MCF 10A (cell line): Measurements from ENCODE around the gene HHIPL1. TPM values are rescaled to one million over a fixed set of nuclear protein-coding genes. Genes with fewer than 3 reads are reported as not detected.

Experiments
- BruUV-seq: library from RNA; stranded (reverse); fragments of 400-500 nt; replicated peaks from 2 replicates; lab custom pipeline; 2021; lab: Mats Ljungman, UMichigan
- CTCF ChIA-PET: fragments of 300-600 bp; sonication (Branson Sonifier 250); formaldehyde crosslinking; extraction: SDS; loops from one replicate; lab custom pipeline; 2021; ENCODE audit warnings: antibody characterized with exemption, inconsistent platforms; lab: Yijun Ruan, JAX
- POLR2A ChIA-PET: fragments of 300-600, 350-650 bp; sonication (Branson Sonifier 250); formaldehyde crosslinking; extraction: SDS; loops from one replicate; lab custom pipeline; 2020; ENCODE audit warnings: antibody characterized with exemption, inconsistent platforms; lab: Yijun Ruan, JAX
- DNase-seq: peaks from one replicate; pipeline ENCODE4 v3.0.0-alpha.2; 2018; ENCODE audit not compliant: unreplicated experiment
- H3K27ac Mint-ChIP-seq: one replicate; pipeline ENCODE4 v1.8.0; 2022; ENCODE audit warnings: mild to moderate bottlenecking, low read depth, mixed read lengths; ENCODE audit not compliant: unreplicated experiment
- H3K27me3 Mint-ChIP-seq: one replicate; pipeline ENCODE4 v1.8.0; 2022; ENCODE audit warnings: mixed read lengths; ENCODE audit not compliant: insufficient read depth, unreplicated experiment
- H3K36me3 Mint-ChIP-seq: one replicate; pipeline ENCODE4 v1.8.0; 2022; ENCODE audit warnings: mild to moderate bottlenecking, moderate library complexity, mixed read lengths; ENCODE audit not compliant: insufficient read depth, unreplicated experiment
- H3K4me1 Mint-ChIP-seq: one replicate; pipeline ENCODE4 v1.8.0; 2022; ENCODE audit warnings: mixed read lengths; ENCODE audit not compliant: insufficient read depth, unreplicated experiment
- H3K4me3 Mint-ChIP-seq: one replicate; pipeline ENCODE4 v1.8.0; 2022; ENCODE audit warnings: mild to moderate bottlenecking, moderate library complexity, mixed read lengths; ENCODE audit not compliant: unreplicated experiment
- H3K9me3 Mint-ChIP-seq: one replicate; pipeline ENCODE4 v1.8.0; 2022; ENCODE audit warnings: mixed read lengths; ENCODE audit not compliant: unreplicated experiment
- intact Hi-C: fragments of 100-400 bp; cut with micrococcal nuclease; formaldehyde crosslinking; loops from 2 replicates; pipeline ENCODE4 v1.14.1; 2022
- total RNA-seq: library from RNA; stranded (reverse); gene quantifications from 2 replicates; pipeline ENCODE4 v1.2.3, GENCODE V29; 2022
- TF ChIP-seq, protein P1 (sequence below): fragments of 200-600 bp; IDR thresholded peaks from one replicate; pipeline ENCODE4 v1.8.0; 2022; ENCODE audit warnings: antibody characterized with exemption, mild to moderate bottlenecking; ENCODE audit not compliant: unreplicated experiment

HHIPL1 gene
- total RNA-seq, 1 experiment from 2014 or later: not detected

DNA sequence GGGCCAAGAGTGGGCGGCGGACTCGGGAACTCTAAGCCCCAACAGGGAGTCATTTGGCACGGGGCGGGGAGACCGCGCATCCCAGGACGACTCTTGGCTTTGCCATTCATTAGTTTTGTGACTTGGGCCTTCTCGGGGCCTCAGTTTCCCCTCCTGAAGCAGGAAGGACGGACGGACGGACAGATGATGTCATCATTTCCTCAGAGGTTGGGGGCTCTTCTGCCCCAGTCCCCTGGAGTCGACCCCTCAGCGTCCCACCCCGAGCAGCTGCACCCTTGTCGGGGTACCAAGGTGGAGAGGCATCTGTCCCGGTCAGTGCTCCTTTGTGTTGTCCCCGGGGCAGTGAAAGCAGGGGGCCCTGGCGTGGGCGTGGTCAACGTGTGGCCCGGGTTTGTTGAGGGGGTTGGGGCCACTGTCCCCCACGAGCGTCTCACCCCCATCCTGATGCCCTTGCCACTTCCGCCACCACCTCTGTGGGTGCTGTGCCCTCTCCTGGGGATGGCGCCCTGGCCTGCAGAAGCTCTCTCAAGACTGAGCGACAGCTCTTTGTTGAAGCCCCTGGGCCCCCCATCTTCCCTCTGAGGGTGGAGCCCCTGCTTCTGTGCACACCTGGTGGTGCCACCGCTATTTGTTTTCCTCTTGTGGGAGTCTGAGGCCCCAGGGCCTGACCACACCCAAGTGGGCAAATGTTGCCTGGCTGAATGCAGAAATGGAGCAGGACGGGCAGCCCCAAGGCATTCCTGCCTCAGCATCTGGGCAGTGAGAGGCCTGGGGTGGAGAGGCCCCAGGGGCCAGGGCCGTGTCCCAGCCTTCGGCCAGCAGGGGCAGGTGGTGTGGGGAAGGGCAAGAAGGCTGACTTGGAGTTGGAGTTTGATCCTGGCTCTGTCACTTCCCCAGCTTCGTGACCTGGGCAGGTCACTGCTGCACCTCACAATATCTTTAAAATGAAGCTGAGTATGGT, 896 bp downstream of the HHIPL1 start:
- Mint-ChIP-seq H3K4me3 (no peak overlapping the region), H3K27me3 (no peaks in the 10 kb centered on the region), H3K27ac (no peak overlapping the region), H3K36me3 (peaks cover 6% of the 10 kb centered on the region), H3K4me1 (peaks cover 8% of the 10 kb centered on the region), H3K9me3 (no peaks in the 10 kb centered on the region)
- DNase-seq: no peak
- TF ChIP-seq, protein P1, sequence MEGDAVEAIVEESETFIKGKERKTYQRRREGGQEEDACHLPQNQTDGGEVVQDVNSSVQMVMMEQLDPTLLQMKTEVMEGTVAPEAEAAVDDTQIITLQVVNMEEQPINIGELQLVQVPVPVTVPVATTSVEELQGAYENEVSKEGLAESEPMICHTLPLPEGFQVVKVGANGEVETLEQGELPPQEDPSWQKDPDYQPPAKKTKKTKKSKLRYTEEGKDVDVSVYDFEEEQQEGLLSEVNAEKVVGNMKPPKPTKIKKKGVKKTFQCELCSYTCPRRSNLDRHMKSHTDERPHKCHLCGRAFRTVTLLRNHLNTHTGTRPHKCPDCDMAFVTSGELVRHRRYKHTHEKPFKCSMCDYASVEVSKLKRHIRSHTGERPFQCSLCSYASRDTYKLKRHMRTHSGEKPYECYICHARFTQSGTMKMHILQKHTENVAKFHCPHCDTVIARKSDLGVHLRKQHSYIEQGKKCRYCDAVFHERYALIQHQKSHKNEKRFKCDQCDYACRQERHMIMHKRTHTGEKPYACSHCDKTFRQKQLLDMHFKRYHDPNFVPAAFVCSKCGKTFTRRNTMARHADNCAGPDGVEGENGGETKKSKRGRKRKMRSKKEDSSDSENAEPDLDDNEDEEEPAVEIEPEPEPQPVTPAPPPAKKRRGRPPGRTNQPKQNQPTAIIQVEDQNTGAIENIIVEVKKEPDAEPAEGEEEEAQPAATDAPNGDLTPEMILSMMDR: no peak
- ChIA-PET POLR2A (interaction anchor here (0.6 kb wide), 1 partner anchor 202 kb away, joined by 3 read pairs; no protein-coding TSS in a partner anchor), CTCF (interaction anchor here (0.7 to 1.1 kb wide), 2 partner anchors 134 to 256 kb away, joined by 3 read pairs; no protein-coding TSS in a partner anchor)
- intact Hi-C loops: no loop called here
- no TSS peak for BruUV-seq

DNA sequence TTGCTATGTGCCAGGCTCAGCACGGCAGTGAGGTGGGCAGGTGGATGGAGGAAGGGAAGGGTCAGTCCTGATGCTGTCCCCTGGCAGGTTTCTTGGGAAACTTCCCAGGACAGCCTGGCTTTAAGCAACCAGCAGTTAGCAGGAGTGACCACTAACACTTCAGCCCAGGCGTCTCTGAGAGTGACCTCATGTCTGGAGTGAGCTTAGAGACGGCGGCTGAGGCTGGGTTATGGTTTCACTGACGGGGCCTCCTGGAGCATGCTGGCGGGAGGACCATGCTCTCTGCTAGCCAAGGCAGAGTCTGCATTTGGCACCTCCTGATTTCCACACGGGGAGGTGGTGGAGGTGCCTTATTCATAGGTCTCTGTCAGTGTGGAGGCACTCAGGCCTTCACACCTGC, 2.5 kb downstream of the HHIPL1 start:
- BruUV-seq: no TSS peak
- intact Hi-C loops: no loop called here
- Mint-ChIP-seq H3K27ac (no peak overlapping the region), H3K4me1 (peaks cover 8% of the 10 kb centered on the region), H3K4me3 (no peak overlapping the region), H3K27me3 (no peaks in the 10 kb centered on the region), H3K36me3 (no peaks in the 10 kb centered on the region), H3K9me3 (no peaks in the 10 kb centered on the region)
- DNase-seq: no peak
- ChIA-PET CTCF (interaction anchor here (0.6 to 1.6 kb wide), 2 partner anchors 8 to 19 kb away, joined by 3 to 5 read pairs; no protein-coding TSS in a partner anchor), POLR2A (no interaction called here)
- TF ChIP-seq, protein P1: no peak

DNA sequence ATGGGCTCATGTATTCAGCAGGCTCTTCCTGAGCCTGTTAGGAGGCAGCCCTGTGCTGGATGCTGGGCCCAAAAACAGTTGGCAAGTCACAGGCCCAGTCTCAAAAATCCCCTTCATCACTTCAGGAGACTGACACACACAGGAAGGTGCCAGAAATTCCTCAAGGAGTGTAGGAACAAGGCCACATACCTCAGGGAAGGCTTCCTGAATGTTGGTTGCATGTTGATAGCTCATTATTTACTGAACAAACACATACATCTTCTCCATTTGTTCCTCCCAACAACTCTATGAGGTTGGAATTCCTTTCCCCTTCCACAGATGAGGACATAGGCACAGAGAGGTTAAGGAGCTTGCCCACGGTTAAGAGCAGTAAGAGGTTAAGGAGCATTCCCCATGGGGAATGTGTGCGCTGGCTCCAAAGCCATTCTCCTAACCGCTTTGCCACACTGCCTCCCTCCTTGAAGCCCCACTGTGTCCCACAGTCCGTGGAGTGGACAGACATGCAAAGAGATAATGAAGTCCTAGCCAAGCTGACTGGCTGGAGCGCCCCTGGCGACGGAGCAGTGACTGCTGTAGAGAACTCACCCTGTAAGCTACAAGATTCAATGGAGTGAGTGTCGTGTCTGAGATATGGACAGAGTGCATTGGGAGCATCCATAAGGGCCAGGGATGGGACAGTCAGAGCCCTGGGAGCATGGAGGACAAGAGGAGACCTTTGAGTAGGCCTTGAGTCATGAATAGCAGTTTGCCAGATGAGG, 3.3 kb downstream of the HHIPL1 start:
- Mint-ChIP-seq H3K4me1 (peaks cover 8% of the 10 kb centered on the region), H3K27me3 (no peaks in the 10 kb centered on the region), H3K27ac (no peak overlapping the region), H3K4me3 (no peak overlapping the region), H3K9me3 (no peaks in the 10 kb centered on the region), H3K36me3 (no peaks in the 10 kb centered on the region)
- intact Hi-C loops: no loop called here
- DNase-seq: no peak
- TF ChIP-seq, protein P1: no peak
- ChIA-PET CTCF (interaction anchor here (1.6 kb wide), 1 partner anchor 20 kb away, joined by 5 read pairs; no protein-coding TSS in a partner anchor), POLR2A (no interaction called here)
- no TSS peak for BruUV-seq

DNA sequence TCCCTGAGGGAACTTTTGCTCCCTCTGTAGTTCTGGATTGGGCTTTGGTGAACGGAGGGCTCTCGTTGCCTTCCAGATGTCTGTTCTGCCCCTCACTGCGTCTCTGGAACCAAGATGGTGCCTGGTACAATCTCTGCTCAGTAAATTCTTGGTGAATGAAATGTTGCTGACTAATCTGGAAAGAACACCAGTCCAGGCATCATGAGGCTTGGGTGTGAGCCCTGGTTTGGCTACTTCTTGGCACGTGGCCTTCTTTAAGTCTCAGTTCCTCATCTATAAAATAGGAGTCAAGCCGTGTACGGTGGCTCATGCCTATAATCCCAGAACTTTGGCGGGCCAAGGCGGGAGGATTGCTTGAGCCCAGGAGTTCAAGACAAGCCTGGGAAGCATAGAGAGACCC, 4.3 kb downstream of the HHIPL1 start:
- Mint-ChIP-seq H3K9me3 (no peaks in the 10 kb centered on the region), H3K4me1 (peaks cover 10% of the 10 kb centered on the region), H3K27me3 (no peaks in the 10 kb centered on the region), H3K36me3 (no peaks in the 10 kb centered on the region), H3K4me3 (no peak overlapping the region), H3K27ac (no peak overlapping the region)
- intact Hi-C loops: no loop called here
- CTCF ChIA-PET: no interaction called here
- POLR2A ChIA-PET: interaction anchor here (0.7 kb wide), 1 partner anchor 10 kb away, joined by 3 read pairs; no protein-coding TSS in a partner anchor
- no peak for DNase-seq
- TF ChIP-seq, protein P1: no peak
- no TSS peak for BruUV-seq
